Panc1 (cell line): ENCODE data around the gene PRRX2.

Source experiments
- POLR2AphosphoS5 ChIP-seq: IDR thresholded peaks from 2 replicates; pipeline ENCODE4 v1.6.1; 2012; ENCODE audit warnings: mild to moderate bottlenecking, low read depth, low read length, moderate library complexity
- SIN3A ChIP-seq: IDR thresholded peaks from 2 replicates; pipeline ENCODE4 v1.6.1; 2012; ENCODE audit warnings: low read depth, mild to moderate bottlenecking, low read length, moderate library complexity, borderline replicate concordance; ENCODE audit not compliant: insufficient read depth
- TCF7L2 ChIP-seq: IDR thresholded peaks from 2 replicates; pipeline ENCODE4 v1.6.1; 2011; ENCODE audit warnings: mild to moderate bottlenecking, low read depth, low read length, inconsistent platforms
- TF ChIP-seq, protein P1 (sequence below): fragments of 450-650 bp; IDR thresholded peaks from 2 replicates; pipeline ENCODE4 v1.5.1; 2017; ENCODE audit warnings: mild to moderate bottlenecking
- TF ChIP-seq, protein P2 (sequence below), 2 experiments: IDR thresholded peaks; 2 replicates each; pipeline ENCODE4 v1.6.1; 2011 to 2012; ENCODE audit warnings: low read depth in 2 of 2, control low read depth in 1 of 2, low read length in 1 of 2, mild to moderate bottlenecking in 1 of 2, moderate library complexity in 1 of 2; ENCODE audit not compliant: insufficient read depth in 1 of 2

DNA sequence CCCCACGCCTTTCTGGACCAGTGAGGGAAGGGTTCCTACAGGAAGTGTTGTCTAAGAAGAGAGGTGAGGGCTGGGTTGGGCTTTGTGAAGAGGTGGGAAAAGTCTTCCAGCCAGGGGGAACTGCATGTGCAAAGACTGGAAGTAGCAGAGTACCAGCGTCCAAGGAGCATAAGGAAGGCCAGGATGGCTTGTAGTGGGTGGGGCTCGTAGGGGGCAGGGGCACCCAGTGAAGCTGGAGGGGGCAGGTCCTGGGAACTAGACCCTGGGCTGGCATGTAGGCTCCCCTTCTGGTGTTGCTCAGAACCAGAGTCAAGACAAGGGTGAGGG is 20.4 kb downstream of the PRRX2 start:
- TF ChIP-seq, protein P1, sequence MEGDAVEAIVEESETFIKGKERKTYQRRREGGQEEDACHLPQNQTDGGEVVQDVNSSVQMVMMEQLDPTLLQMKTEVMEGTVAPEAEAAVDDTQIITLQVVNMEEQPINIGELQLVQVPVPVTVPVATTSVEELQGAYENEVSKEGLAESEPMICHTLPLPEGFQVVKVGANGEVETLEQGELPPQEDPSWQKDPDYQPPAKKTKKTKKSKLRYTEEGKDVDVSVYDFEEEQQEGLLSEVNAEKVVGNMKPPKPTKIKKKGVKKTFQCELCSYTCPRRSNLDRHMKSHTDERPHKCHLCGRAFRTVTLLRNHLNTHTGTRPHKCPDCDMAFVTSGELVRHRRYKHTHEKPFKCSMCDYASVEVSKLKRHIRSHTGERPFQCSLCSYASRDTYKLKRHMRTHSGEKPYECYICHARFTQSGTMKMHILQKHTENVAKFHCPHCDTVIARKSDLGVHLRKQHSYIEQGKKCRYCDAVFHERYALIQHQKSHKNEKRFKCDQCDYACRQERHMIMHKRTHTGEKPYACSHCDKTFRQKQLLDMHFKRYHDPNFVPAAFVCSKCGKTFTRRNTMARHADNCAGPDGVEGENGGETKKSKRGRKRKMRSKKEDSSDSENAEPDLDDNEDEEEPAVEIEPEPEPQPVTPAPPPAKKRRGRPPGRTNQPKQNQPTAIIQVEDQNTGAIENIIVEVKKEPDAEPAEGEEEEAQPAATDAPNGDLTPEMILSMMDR, result no peak
- TF ChIP-seq, protein P2, sequence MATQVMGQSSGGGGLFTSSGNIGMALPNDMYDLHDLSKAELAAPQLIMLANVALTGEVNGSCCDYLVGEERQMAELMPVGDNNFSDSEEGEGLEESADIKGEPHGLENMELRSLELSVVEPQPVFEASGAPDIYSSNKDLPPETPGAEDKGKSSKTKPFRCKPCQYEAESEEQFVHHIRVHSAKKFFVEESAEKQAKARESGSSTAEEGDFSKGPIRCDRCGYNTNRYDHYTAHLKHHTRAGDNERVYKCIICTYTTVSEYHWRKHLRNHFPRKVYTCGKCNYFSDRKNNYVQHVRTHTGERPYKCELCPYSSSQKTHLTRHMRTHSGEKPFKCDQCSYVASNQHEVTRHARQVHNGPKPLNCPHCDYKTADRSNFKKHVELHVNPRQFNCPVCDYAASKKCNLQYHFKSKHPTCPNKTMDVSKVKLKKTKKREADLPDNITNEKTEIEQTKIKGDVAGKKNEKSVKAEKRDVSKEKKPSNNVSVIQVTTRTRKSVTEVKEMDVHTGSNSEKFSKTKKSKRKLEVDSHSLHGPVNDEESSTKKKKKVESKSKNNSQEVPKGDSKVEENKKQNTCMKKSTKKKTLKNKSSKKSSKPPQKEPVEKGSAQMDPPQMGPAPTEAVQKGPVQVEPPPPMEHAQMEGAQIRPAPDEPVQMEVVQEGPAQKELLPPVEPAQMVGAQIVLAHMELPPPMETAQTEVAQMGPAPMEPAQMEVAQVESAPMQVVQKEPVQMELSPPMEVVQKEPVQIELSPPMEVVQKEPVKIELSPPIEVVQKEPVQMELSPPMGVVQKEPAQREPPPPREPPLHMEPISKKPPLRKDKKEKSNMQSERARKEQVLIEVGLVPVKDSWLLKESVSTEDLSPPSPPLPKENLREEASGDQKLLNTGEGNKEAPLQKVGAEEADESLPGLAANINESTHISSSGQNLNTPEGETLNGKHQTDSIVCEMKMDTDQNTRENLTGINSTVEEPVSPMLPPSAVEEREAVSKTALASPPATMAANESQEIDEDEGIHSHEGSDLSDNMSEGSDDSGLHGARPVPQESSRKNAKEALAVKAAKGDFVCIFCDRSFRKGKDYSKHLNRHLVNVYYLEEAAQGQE (IDR thresholded peaks at IDR 0.05; ENCODE audit: insufficient read depth in 1 of 2, low read depth in 2 of 2, low read length in 1 of 2), result no peak
- TF ChIP-seq POLR2AphosphoS5 (no peak), SIN3A (no peak), TCF7L2 (no peak)
